H9 (cell line): ENCODE measurements around the gene ZNF547. TPM values are rescaled to one million over a fixed set of nuclear protein-coding genes. Genes with fewer than 3 reads are reported as not detected.

Experiments used
- DNase-seq: peaks from one replicate; pipeline ENCODE4 v3.0.0-alpha.2; 2017
- H2AFZ ChIP-seq: one replicate; pipeline ENCODE4 v1.6.1; 2013; ENCODE audit warnings: mild to moderate bottlenecking, low read length, control low read depth, moderate library complexity
- H2AK5ac ChIP-seq: 2 replicates; pipeline ENCODE4 v1.6.1; 2013; ENCODE audit warnings: low read length, control low read depth, mixed read lengths; ENCODE audit not compliant: insufficient read length
- H2BK120ac ChIP-seq: one replicate; pipeline ENCODE4 v1.6.1; 2013; ENCODE audit warnings: low read depth, mild to moderate bottlenecking, low read length, control low read depth, inconsistent platforms; ENCODE audit not compliant: poor library complexity, severe bottlenecking
- H2BK12ac ChIP-seq: 2 replicates; pipeline ENCODE4 v1.6.1; 2013; ENCODE audit warnings: low read length, control low read depth, mixed read lengths, low read depth; ENCODE audit not compliant: insufficient read length
- H2BK15ac ChIP-seq: 2 replicates; pipeline ENCODE4 v1.6.1; 2013; ENCODE audit warnings: low read depth, low read length, control low read depth
- H2BK20ac ChIP-seq: one replicate; pipeline ENCODE4 v1.6.1; 2013; ENCODE audit warnings: low read depth, mild to moderate bottlenecking, low read length, control low read depth, inconsistent platforms; ENCODE audit not compliant: poor library complexity, severe bottlenecking
- H2BK5ac ChIP-seq: 2 replicates; pipeline ENCODE4 v1.6.1; 2013; ENCODE audit warnings: low read length, control low read depth, mixed read lengths; ENCODE audit not compliant: insufficient read length
- H3K14ac ChIP-seq: 2 replicates; pipeline ENCODE4 v1.6.1; 2013; ENCODE audit warnings: low read length, control low read depth; ENCODE audit not compliant: insufficient read depth
- H3K18ac ChIP-seq: 2 replicates; pipeline ENCODE4 v1.6.1; 2013; ENCODE audit warnings: low read depth, mild to moderate bottlenecking, mixed read lengths, low read length, control low read depth; ENCODE audit not compliant: insufficient read length
- H3K23ac ChIP-seq: 2 replicates; pipeline ENCODE4 v1.6.1; 2013; ENCODE audit warnings: low read length, control low read depth, mixed read lengths, low read depth; ENCODE audit not compliant: insufficient read length
- H3K23me2 ChIP-seq: 2 replicates; pipeline ENCODE4 v1.6.1; 2013; ENCODE audit warnings: low read depth, mild to moderate bottlenecking, mixed read lengths, low read length, control low read depth; ENCODE audit not compliant: insufficient read length, poor library complexity, severe bottlenecking
- H3K27ac ChIP-seq: 2 replicates; pipeline ENCODE4 v1.5.1; 2013; ENCODE audit warnings: low read length, control low read depth, mixed read lengths, low read depth; ENCODE audit not compliant: insufficient read length
- H3K27me3 ChIP-seq: 2 replicates; pipeline ENCODE4 v1.6.1; 2013; ENCODE audit warnings: low read length, control low read depth, inconsistent platforms; ENCODE audit not compliant: insufficient read depth
- H3K4ac ChIP-seq: 2 replicates; pipeline ENCODE4 v1.6.1; 2013; ENCODE audit warnings: low read depth, mild to moderate bottlenecking, control low read depth, inconsistent platforms, low read length, moderate library complexity
- H3K4me1 ChIP-seq: 2 replicates; pipeline ENCODE4 v1.6.1; 2013; ENCODE audit warnings: low read length, control low read depth, inconsistent platforms; ENCODE audit not compliant: insufficient read depth
- H3K4me2 ChIP-seq: 2 replicates; pipeline ENCODE4 v1.6.1; 2013; ENCODE audit warnings: low read length, control low read depth, mixed read lengths; ENCODE audit not compliant: insufficient read length, insufficient read depth
- H3K56ac ChIP-seq: 2 replicates; pipeline ENCODE4 v1.6.1; 2013; ENCODE audit warnings: low read depth, mild to moderate bottlenecking, mixed read lengths, low read length, control low read depth; ENCODE audit not compliant: insufficient read length
- H3K79me1 ChIP-seq: 2 replicates; pipeline ENCODE4 v1.6.1; 2013; ENCODE audit warnings: low read depth, mild to moderate bottlenecking, moderate library complexity, low read length, control low read depth, inconsistent platforms; ENCODE audit not compliant: insufficient read depth, poor library complexity, severe bottlenecking
- H3K79me2 ChIP-seq: 2 replicates; pipeline ENCODE4 v1.6.1; 2013; ENCODE audit warnings: low read length, control low read depth, inconsistent platforms; ENCODE audit not compliant: insufficient read depth
- H3K9ac ChIP-seq: 2 replicates; pipeline ENCODE4 v1.6.1; 2013; ENCODE audit warnings: low read length, control low read depth, mixed read lengths; ENCODE audit not compliant: insufficient read length; ENCODE audit errors: extremely low read depth
- H3K9me3 ChIP-seq: one replicate; pipeline ENCODE4 v1.6.1; 2013; ENCODE audit warnings: low read depth, low read length, inconsistent platforms; ENCODE audit not compliant: control insufficient read depth
- H3T11ph ChIP-seq: one replicate; pipeline ENCODE4 v1.6.1; 2013; ENCODE audit warnings: mild to moderate bottlenecking, low read length, control low read depth, inconsistent platforms
- H4K20me1 ChIP-seq: one replicate; pipeline ENCODE4 v1.6.1; 2013; ENCODE audit not compliant: control insufficient read depth, insufficient read length, insufficient read depth
- H4K5ac ChIP-seq: 2 replicates; pipeline ENCODE4 v1.6.1; 2013; ENCODE audit warnings: low read depth, mild to moderate bottlenecking, mixed read lengths, low read length, control low read depth; ENCODE audit not compliant: insufficient read length
- H4K8ac ChIP-seq: replicated peaks from 2 replicates; pipeline ENCODE4 v1.6.1; 2013; ENCODE audit warnings: low read length, control low read depth, mixed read lengths, low read depth; ENCODE audit not compliant: insufficient read length
- H4K91ac ChIP-seq: 2 replicates; pipeline ENCODE4 v1.6.1; 2013; ENCODE audit warnings: low read depth, mild to moderate bottlenecking, moderate library complexity, mixed read lengths, low read length, control low read depth; ENCODE audit not compliant: insufficient read length
- H3K27ac Mint-ChIP-seq, 3 experiments: 2 replicates in 2 of 3; 3 replicates in 1 of 3; pipeline ENCODE4 v1.8.0; 2020 to 2021; ENCODE audit warnings: mixed read lengths in 3 of 3, mild to moderate bottlenecking in 1 of 3, moderate library complexity in 1 of 3
- H3K27me3 Mint-ChIP-seq: 2 replicates; pipeline ENCODE4 v1.8.0; 2021; ENCODE audit warnings: low read depth, mild to moderate bottlenecking, moderate library complexity, mixed read lengths
- H3K36me3 Mint-ChIP-seq, 3 experiments: 2 replicates in 2 of 3; 3 replicates in 1 of 3; pipeline ENCODE4 v1.8.0; 2020 to 2021; ENCODE audit warnings: low read depth in 3 of 3, mixed read lengths in 3 of 3; ENCODE audit not compliant: insufficient read depth in 1 of 3
- H3K4me1 Mint-ChIP-seq, 2 experiments: 2 replicates each; pipeline ENCODE4 v1.8.0; 2020; ENCODE audit warnings: mixed read lengths in 2 of 2
- H3K4me3 Mint-ChIP-seq, 2 experiments: 2 replicates in 1 of 2; 3 replicates in 1 of 2; pipeline ENCODE4 v1.8.0; 2020 to 2021; ENCODE audit warnings: mild to moderate bottlenecking in 2 of 2, mixed read lengths in 2 of 2, moderate library complexity in 1 of 2
- H3K9me3 Mint-ChIP-seq, 2 experiments: 2 replicates in 1 of 2; 3 replicates in 1 of 2; pipeline ENCODE4 v1.8.0; 2020; ENCODE audit warnings: mild to moderate bottlenecking in 2 of 2, mixed read lengths in 2 of 2, moderate library complexity in 1 of 2
- total RNA-seq: library from RNA; stranded (reverse); gene quantifications from 2 replicates; pipeline ENCODE4 v1.2.1, GENCODE V29; 2021
- TF ChIP-seq, protein P1 (sequence below): fragments of 200-600 bp; sonication (generic); conservative IDR thresholded peaks from 3 replicates; pipeline ENCODE4 v1.8.0; 2021; ENCODE audit warnings: antibody characterized with exemption, mild to moderate bottlenecking

Gene ZNF547
- total RNA-seq, 1 experiment from 2014 or later = 3.8 TPM

DNA sequence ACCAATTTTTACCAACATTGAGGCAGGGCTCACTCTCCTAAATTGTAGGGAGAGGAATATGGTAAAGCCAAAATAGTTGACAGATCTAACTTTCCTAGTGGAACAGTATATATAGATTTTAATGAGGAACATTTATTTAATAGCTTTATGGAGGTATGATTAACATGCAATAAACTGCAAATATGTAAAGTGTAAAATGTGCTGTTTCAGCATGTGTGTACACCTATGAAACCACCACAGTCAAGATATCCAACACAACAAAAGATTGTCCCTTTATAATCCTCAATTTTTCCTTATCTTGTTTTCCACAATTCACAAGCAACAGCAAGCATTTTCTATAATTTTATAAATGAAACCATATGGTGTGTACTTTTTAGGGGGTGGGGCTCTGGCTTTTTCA lies 4.1 kb upstream of the ZNF547 start:
- peaks cover 4% of the 10 kb centered on the region; the same call in 1 of the 2 replicates for H3K79me2 ChIP-seq
- no peak overlapping the region for H3K4ac ChIP-seq
- peaks cover 5% of the 10 kb centered on the region for H3K23me2 ChIP-seq
- no peak overlapping the region for H2BK12ac ChIP-seq
- H3K9ac ChIP-seq = no peak overlapping the region
- H3K14ac ChIP-seq = no peak overlapping the region
- no peak overlapping the region for H2BK5ac ChIP-seq
- H2AK5ac ChIP-seq = no peak overlapping the region
- H4K20me1 ChIP-seq = no peaks in the 10 kb centered on the region
- Mint-ChIP-seq H3K27ac (no peak overlapping the region), H3K36me3 (peaks cover 25 to 48% (median 38%) of the 10 kb centered on the region in 3 experiments; a peak in 6 of 7 replicates), H3K4me3 (no peak overlapping the region), H3K4me1 (peaks cover 9 to 11% of the 10 kb centered on the region in 2 experiments), H3K9me3 (no peaks in the 10 kb centered on the region), H3K27me3 (no peaks in the 10 kb centered on the region)
- no peaks in the 10 kb centered on the region for H3K4me1 ChIP-seq
- H4K8ac ChIP-seq = no peak overlapping the region
- H3K4me2 ChIP-seq = no peak overlapping the region
- H3K27me3 ChIP-seq = no peaks in the 10 kb centered on the region
- H3K18ac ChIP-seq = no peak overlapping the region
- no peak overlapping the region for H3K27ac ChIP-seq
- no peak for DNase-seq
- no peak overlapping the region for H3K56ac ChIP-seq
- TF ChIP-seq, protein P1, sequence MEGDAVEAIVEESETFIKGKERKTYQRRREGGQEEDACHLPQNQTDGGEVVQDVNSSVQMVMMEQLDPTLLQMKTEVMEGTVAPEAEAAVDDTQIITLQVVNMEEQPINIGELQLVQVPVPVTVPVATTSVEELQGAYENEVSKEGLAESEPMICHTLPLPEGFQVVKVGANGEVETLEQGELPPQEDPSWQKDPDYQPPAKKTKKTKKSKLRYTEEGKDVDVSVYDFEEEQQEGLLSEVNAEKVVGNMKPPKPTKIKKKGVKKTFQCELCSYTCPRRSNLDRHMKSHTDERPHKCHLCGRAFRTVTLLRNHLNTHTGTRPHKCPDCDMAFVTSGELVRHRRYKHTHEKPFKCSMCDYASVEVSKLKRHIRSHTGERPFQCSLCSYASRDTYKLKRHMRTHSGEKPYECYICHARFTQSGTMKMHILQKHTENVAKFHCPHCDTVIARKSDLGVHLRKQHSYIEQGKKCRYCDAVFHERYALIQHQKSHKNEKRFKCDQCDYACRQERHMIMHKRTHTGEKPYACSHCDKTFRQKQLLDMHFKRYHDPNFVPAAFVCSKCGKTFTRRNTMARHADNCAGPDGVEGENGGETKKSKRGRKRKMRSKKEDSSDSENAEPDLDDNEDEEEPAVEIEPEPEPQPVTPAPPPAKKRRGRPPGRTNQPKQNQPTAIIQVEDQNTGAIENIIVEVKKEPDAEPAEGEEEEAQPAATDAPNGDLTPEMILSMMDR = no peak
- no peak overlapping the region for H3T11ph ChIP-seq
- no peaks in the 10 kb centered on the region for H3K79me1 ChIP-seq
- no peaks in the 10 kb centered on the region for H3K9me3 ChIP-seq
- H4K91ac ChIP-seq = no peak overlapping the region
- H2BK20ac ChIP-seq = no peak overlapping the region
- H3K23ac ChIP-seq = no peak overlapping the region
- H2BK15ac ChIP-seq = no peak overlapping the region
- no peak overlapping the region for H4K5ac ChIP-seq
- no peak overlapping the region for H2AFZ ChIP-seq
- no peak overlapping the region for H2BK120ac ChIP-seq
